GM10847 (cell line): ENCODE measurements around the gene KHDC4.

Experiments
- POLR2A ChIP-seq: IDR thresholded peaks from 2 replicates; pipeline ENCODE4 v1.6.1; 2011; ENCODE audit not compliant: insufficient read length; ENCODE audit errors: extremely low read depth

The KHDC4 gene

DNA sequence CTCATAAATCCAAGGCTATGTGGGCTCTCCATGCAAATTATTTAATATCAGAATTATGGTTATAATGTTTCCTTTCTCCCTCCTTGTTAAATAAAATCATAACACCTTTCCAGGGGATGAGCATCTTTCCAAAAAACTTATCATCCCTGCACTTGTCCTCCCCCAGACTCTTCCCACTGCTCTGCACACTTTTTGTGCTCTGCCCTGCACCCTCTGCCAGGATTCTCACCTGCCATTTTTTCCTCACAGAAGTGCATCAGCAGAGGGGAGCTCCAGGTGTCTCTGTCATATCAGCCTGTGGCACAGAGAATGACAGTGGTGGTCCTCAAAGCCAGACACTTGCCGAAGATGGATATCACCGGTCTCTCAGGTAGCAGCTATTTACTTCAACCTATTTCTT lies 54.0 kb downstream of the KHDC4 start:
- no peak for TF ChIP-seq POLR2A

DNA sequence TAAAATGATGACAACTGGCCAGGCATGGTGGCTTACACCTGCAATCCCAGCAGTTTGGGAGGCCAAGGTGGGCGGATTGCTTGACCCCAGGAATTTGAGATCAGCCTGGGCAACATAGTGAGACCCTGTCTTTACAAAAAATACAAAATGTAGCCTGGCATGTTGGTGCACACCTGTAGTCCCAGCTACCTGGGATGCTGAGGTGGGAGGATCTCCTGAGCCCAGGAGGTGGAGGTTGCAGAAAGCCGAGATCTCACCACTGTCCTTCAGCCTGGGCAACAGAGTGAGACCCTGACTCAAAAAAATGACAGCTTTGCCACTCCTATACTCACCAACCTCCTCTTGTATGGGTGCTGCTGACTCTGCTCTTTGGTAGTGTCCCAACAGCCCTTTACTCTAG lies 56.3 kb downstream of the KHDC4 start:
- no peak for TF ChIP-seq POLR2A

DNA sequence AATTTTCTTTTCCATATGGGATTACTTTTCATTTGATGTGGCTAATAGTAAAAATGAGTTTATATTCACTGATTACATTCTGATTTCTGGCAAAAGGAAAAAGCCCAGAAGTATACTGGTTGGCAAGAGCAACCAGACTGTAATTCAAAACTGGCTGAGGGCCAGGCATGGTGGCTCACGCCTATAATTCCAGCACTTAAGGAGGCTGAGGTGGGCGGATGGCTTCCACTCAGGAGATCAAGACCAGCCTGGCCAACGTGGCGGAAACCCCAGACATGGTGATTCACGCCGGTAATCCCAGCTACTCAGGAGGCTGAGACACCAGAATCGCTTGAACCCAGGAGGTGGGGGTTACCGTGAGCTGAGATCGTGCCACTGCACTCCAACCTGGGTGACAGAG lies 60.4 kb downstream of the KHDC4 start:
- TF ChIP-seq POLR2A, result no peak

DNA sequence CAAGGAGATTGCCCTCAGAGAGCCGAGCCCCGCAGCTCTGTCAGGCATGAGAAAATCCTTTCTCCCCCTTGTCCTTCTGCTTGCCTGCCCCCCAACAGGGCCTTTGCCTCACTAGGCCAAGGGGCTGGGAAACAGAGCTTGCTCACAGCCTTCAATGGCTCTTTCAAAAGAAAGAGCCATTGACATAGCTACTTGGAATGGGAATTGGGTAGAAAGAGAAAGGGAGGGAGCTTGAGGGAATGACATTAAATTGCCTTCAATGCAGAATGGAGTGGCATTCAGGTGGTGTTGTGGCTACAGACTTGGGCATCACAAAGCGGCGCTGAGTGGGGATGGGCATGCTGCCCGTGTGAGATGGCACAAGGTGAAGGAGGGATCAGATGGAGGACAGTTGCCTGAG lies 61.7 kb downstream of the KHDC4 start:
- no peak for TF ChIP-seq POLR2A

DNA sequence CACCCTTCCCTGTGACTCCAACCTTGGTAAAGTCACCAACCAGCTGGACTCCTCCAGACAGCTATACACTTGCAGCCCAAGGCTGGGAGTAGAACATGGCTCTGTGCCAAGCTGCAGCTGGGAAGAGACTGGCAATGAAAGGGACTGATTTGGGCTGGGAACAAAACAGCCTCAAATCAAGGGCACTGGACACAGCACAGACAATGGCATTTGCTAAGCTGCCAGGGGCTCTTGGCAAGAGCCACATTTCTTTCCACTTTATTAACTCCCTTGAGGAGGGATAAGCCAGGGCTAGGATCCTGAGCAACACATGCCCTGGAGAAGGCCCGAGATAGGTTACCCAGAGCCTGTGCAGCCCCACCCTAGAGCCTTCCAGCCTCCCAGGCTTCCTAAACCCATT lies 62.8 kb downstream of the KHDC4 start:
- no peak for TF ChIP-seq POLR2A

DNA sequence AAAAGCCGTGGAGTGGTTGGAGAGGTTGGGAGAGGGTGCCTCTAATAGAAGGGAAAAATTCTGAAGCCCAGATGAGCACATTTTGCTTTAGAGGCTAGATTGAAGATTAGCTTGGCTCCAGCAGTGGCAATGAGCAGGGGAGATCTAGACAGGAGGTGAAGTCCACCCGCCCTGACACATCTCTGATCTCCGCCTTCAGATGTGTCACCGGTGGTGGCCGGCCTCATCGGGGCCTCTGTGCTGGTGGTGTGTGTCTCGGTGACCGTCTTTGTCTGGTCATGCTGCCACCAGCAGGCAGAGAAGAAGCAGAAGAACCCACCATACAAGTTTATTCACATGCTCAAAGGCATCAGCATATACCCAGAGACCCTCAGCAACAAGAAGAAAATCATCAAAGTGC lies 66.4 kb downstream of the KHDC4 start:
- no peak for TF ChIP-seq POLR2A

DNA sequence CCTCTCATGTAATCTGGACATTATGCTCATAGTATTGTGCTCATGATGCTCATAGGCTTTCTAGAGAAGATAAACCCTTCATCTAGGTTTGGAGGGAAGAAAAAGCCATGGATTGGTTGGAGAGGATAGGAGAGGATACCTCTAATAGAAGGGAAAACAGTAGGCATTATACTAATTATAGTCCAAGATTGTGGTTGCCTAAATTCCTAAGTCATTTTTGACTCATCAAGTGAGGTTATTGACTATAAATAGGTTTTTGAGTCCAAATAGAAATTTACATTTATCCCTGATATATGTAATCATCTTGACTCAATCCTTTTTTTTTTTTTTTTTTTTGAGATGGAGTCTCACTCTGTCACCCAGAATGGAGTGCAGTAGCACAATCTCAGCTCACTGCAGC lies 69.8 kb downstream of the KHDC4 start:
- no peak for TF ChIP-seq POLR2A
